T follicular helper cell (primary cell): ENCODE data around the gene RND1.

Experiments
- DNase-seq: peaks from one replicate; pipeline ENCODE4 v3.0.0-alpha.2; 2020; ENCODE audit warnings: low read depth

RND1 gene

GRCh38 chr12:48810903-48811431, 54.7 kb downstream of the RND1 start:
- DNase-seq: no peak

- no peak for DNase-seq
These were observed 57.7 kb downstream of the RND1 start for GRCh38 chr12:48807981-48808380.
